Keratinocyte (primary cell): ENCODE data around the gene CDC42EP3. TPM values are rescaled to one million over a fixed set of nuclear protein-coding genes. Genes with fewer than 3 reads are reported as not detected.

Experiments used
- DNase-seq: peaks from one replicate; pipeline ENCODE4 v3.0.0-alpha.2; 2011; ENCODE audit warnings: low read depth, missing footprints, low spot score
- FAIRE-seq: peaks from 2 replicates; lab custom pipeline; 2011; peaks lifted over from hg19 to GRCh38; lab: Jason Lieb, UNC
- H2AFZ ChIP-seq: 2 replicates; pipeline ENCODE4 v1.6.0; 2012; ENCODE audit warnings: low read length, control low read depth, inconsistent platforms; ENCODE audit not compliant: control insufficient read depth
- H3K27ac ChIP-seq: 2 replicates; pipeline ENCODE4 v1.5.1; 2011; ENCODE audit warnings: low read length; ENCODE audit not compliant: control insufficient read depth, insufficient read depth
- H3K27me3 ChIP-seq: 3 replicates; pipeline ENCODE4 v1.6.0; 2011; ENCODE audit warnings: low read length; ENCODE audit not compliant: control insufficient read depth, insufficient read depth; ENCODE audit errors: extremely low read depth
- H3K36me3 ChIP-seq, 2 experiments: 2 replicates in 1 of 2; 3 replicates in 1 of 2; pipeline ENCODE4 v1.5.1; 2011; ENCODE audit warnings: low read length in 2 of 2, mild to moderate bottlenecking in 1 of 2; ENCODE audit not compliant: control insufficient read depth in 2 of 2, insufficient read depth in 2 of 2; ENCODE audit errors: extremely low read depth in 1 of 2
- H3K4me1 ChIP-seq: 3 replicates; pipeline ENCODE4 v1.5.1; 2011; ENCODE audit warnings: low read length; ENCODE audit not compliant: control insufficient read depth, insufficient read depth; ENCODE audit errors: extremely low read depth
- H3K4me2 ChIP-seq: 3 replicates; pipeline ENCODE4 v1.6.0; 2011; ENCODE audit warnings: low read depth, low read length; ENCODE audit not compliant: control insufficient read depth, insufficient read depth; ENCODE audit errors: extremely low read depth
- H3K4me3 ChIP-seq, 3 experiments: fragments of 200-600 bp in 1 of 3; sonication (generic) in 1 of 3; 2 replicates in 2 of 3; 3 replicates in 1 of 3; pipeline ENCODE4 v1.5.1; 2011 to 2016; ENCODE audit warnings: low read length in 3 of 3, mild to moderate bottlenecking in 3 of 3, control low read depth in 2 of 3, inconsistent platforms in 1 of 3, low read depth in 1 of 3, mixed read lengths in 1 of 3, mixed run types in 1 of 3, moderate library complexity in 1 of 3; ENCODE audit not compliant: control insufficient read depth in 2 of 3, insufficient read depth in 2 of 3; ENCODE audit errors: extremely low read depth in 1 of 3
- H3K79me2 ChIP-seq: 2 replicates; pipeline ENCODE4 v1.6.0; 2012; ENCODE audit warnings: low read length; ENCODE audit not compliant: control insufficient read depth, insufficient read depth
- H3K9ac ChIP-seq: 3 replicates; pipeline ENCODE4 v1.6.0; 2011; ENCODE audit warnings: low read length; ENCODE audit not compliant: control insufficient read depth, insufficient read depth; ENCODE audit errors: extremely low read depth
- H3K9me1 ChIP-seq: 3 replicates; pipeline ENCODE4 v1.6.0; 2011; ENCODE audit warnings: low read length; ENCODE audit not compliant: control insufficient read depth, insufficient read depth; ENCODE audit errors: extremely low read depth
- H3K9me3 ChIP-seq: 2 replicates; pipeline ENCODE4 v1.5.1; 2012; ENCODE audit warnings: low read depth, low read length; ENCODE audit not compliant: control insufficient read depth
- H4K20me1 ChIP-seq: 3 replicates; pipeline ENCODE4 v1.6.0; 2011; ENCODE audit warnings: low read length; ENCODE audit not compliant: control insufficient read depth, insufficient read depth; ENCODE audit errors: extremely low read depth
- EZH2 ChIP-seq: IDR thresholded peaks from one replicate; pipeline ENCODE4 v1.6.1; 2012; ENCODE audit warnings: inconsistent platforms, mild to moderate bottlenecking, low read length, moderate library complexity
- dilution Hi-C: fragments of 300-500 bp; cut with MboI; formaldehyde crosslinking; loops from one replicate; pipeline ENCODE4 v1.7.0; 2020; ENCODE audit warnings: low sequenced_read_pairs; ENCODE audit not compliant: extremely low pct_ligation_motif_present
- polyA plus RNA-seq, 5 experiments: library from polyadenylated mRNA; depleted of rRNA in 3 of 5; stranded (reverse) in 3 of 5; stranded (forward) in 1 of 5; unstranded in 1 of 5; fragments of >200 nt; gene quantifications; 1 replicate in 1 of 5; 2 replicates in 3 of 5; 3 replicates in 1 of 5; pipeline versions ENCODE4 v1.2.1 to v1.2.3, GENCODE V29; 2011 to 2012; ENCODE audit warnings: missing spikeins in 2 of 5, low read depth in 1 of 5, low replicate concordance in 1 of 5
- TF ChIP-seq, protein P1 (sequence below), 3 experiments: IDR thresholded peaks in 1 of 3; conservative IDR thresholded peaks in 1 of 3; optimal IDR thresholded peaks in 1 of 3; 2 replicates in 2 of 3; 3 replicates in 1 of 3; pipeline versions ENCODE3 to v1.5.1; 2011; ENCODE audit warnings: low read length in 3 of 3, mild to moderate bottlenecking in 3 of 3, moderate library complexity in 2 of 3, control low read depth in 1 of 3, inconsistent platforms in 1 of 3; ENCODE audit not compliant: insufficient read depth in 2 of 3; ENCODE audit errors: extremely low read depth in 1 of 3

The CDC42EP3 gene
- polyA plus RNA-seq, 1 donor (not counting 4 experiments of a cell fraction or from before 2014, with no cell fraction given) = 34.6 TPM

DNA sequence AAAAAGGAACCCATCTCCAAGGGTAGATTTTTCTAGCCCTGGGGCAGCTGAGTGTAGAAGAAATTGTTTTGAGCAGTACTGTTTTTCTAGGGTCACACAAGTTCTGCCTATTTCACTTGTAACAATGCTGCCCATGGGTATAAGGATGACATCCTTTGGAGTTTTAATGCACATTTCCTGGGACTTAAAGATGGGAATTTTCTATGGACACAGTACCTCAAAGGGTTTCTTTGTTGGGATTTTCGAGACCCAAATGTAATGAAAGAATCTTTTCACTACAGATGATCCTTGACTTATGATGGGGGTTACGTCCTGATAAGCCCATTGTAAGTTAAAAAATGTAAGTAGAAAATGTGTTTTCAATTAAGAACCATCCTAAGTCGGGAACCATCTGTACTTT lies 31.8 kb downstream of the CDC42EP3 start:
- no peaks in the 10 kb centered on the region for H4K20me1 ChIP-seq
- H3K4me3 ChIP-seq = no peak overlapping the region
- H3K4me1 ChIP-seq = peaks cover 23% of the 10 kb centered on the region
- FAIRE-seq (no peak), DNase-seq (no peak)
- H3K4me2 ChIP-seq = no peak overlapping the region
- TF ChIP-seq EZH2 = no peak
- TF ChIP-seq, protein P1, sequence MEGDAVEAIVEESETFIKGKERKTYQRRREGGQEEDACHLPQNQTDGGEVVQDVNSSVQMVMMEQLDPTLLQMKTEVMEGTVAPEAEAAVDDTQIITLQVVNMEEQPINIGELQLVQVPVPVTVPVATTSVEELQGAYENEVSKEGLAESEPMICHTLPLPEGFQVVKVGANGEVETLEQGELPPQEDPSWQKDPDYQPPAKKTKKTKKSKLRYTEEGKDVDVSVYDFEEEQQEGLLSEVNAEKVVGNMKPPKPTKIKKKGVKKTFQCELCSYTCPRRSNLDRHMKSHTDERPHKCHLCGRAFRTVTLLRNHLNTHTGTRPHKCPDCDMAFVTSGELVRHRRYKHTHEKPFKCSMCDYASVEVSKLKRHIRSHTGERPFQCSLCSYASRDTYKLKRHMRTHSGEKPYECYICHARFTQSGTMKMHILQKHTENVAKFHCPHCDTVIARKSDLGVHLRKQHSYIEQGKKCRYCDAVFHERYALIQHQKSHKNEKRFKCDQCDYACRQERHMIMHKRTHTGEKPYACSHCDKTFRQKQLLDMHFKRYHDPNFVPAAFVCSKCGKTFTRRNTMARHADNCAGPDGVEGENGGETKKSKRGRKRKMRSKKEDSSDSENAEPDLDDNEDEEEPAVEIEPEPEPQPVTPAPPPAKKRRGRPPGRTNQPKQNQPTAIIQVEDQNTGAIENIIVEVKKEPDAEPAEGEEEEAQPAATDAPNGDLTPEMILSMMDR (optimal IDR thresholded peaks at IDR 0.05 in 1 of 3, IDR thresholded peaks at IDR 0.05 in 1 of 3, conservative IDR thresholded peaks at IDR 0.05 in 1 of 3; ENCODE audit: extremely low read depth in 1 of 3, insufficient read depth in 2 of 3, low read length in 3 of 3) = no peak
- no peaks in the 10 kb centered on the region for H3K27me3 ChIP-seq
- H3K27ac ChIP-seq = no peak overlapping the region
- H3K9me1 ChIP-seq = no peaks in the 10 kb centered on the region
- H3K9ac ChIP-seq = no peak overlapping the region
- peaks cover 20% of the 10 kb centered on the region for H3K79me2 ChIP-seq
- no peak overlapping the region for H2AFZ ChIP-seq
- no peaks in the 10 kb centered on the region for H3K9me3 ChIP-seq
- dilution Hi-C loops = no loop called here
- H3K36me3 ChIP-seq = peaks cover 6 to 23% of the 10 kb centered on the region in 2 experiments

- Histone ChIP-seq H3K36me3 (peaks cover 3 to 16% of the 10 kb centered on the region in 2 experiments), H3K27ac (no peak overlapping the region), H3K27me3 (no peaks in the 10 kb centered on the region), H3K79me2 (peaks cover 13% of the 10 kb centered on the region), H3K9ac (no peak overlapping the region), H2AFZ (no peak overlapping the region), H4K20me1 (no peaks in the 10 kb centered on the region), H3K9me1 (no peaks in the 10 kb centered on the region), H3K4me1 (peaks cover 25% of the 10 kb centered on the region), H3K4me2 (no peak overlapping the region), H3K4me3 (no peak overlapping the region), H3K9me3 (no peaks in the 10 kb centered on the region)
- no peak for FAIRE-seq
- DNase-seq = no peak
- TF ChIP-seq, protein P1 (optimal IDR thresholded peaks at IDR 0.05 in 1 of 3, IDR thresholded peaks at IDR 0.05 in 1 of 3, conservative IDR thresholded peaks at IDR 0.05 in 1 of 3; ENCODE audit: extremely low read depth in 1 of 3, insufficient read depth in 2 of 3, low read length in 3 of 3) = no peak
- no peak for TF ChIP-seq EZH2
- dilution Hi-C loops = no loop called here
These were observed 32.5 kb downstream of the CDC42EP3 start for GRCh38 chr2:37638973-37639372.
